DOHH2 (cell line): ENCODE measurements around the gene GPC6.

Source experiments
- CTCF ChIP-seq: fragments of 200-600 bp; sonication (generic); IDR thresholded peaks from one replicate; pipeline ENCODE4 v1.5.1; 2014; ENCODE audit warnings: antibody characterized with exemption, mild to moderate bottlenecking, low read depth, low read length; ENCODE audit not compliant: poor library complexity, severe bottlenecking
- EZH2phosphoT487 ChIP-seq: fragments of 200-600 bp; sonication (generic); IDR thresholded peaks from 2 replicates; pipeline ENCODE4 v1.6.1; 2017; ENCODE audit warnings: borderline replicate concordance, mild to moderate bottlenecking, antibody characterized with exemption, low read length, moderate library complexity, mixed read lengths

- no peak for TF ChIP-seq EZH2phosphoT487
- TF ChIP-seq CTCF, result no peak
Measured at GRCh38 chr13:93945621-93946020, 719.0 kb downstream of the GPC6 start.
